Measurements from ENCODE around the gene TBXAS1. TPM values are rescaled to one million over a fixed set of nuclear protein-coding genes. Genes with fewer than 3 reads are reported as not detected.

The TBXAS1 gene
- total and polyA plus RNA-seq, 2 of the 8 experiments (the other 6 are each of a cell fraction or from before 2014, with no cell fraction given), result 0.86 to 2.1 TPM

DNA sequence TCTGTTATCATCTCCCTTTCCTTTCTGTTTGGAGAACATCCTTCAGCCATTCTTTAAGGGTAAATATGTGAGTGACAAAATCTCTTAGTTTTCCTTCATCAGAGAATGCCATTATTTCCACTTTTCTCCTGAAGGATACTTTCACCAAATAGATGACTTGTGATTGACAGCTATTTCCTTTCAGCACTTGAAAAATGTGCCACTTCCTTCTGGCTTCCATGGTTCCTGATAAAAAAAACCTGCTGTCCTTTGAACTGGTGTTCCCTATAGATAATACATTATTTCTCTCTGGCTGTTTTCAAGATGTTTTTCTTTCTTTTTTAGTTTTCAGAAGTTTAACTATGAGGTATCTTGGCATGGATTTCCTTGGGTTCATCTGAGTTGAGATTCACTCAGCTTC, 79.7 kb downstream of the TBXAS1 start:
- H3K4me3 ChIP-seq (ENCODE audit: extremely low read depth in 1 of 4, insufficient read depth in 2 of 4, low read depth in 3 of 4, low read length in 4 of 4), result no peak overlapping the region
- ChIA-PET POLR2A (ENCODE audit: partially characterized antibody) (no interaction called here), CTCF (ENCODE audit: partially characterized antibody) (interaction anchor here (1.0 kb wide), 1 partner anchor 396 kb away, joined by 3 read pairs; no protein-coding TSS in a partner anchor)
- H4K8ac ChIP-seq (ENCODE audit: extremely low read depth, insufficient read depth, low read length), result no peak overlapping the region
- H4K20me1 ChIP-seq (replicated peaks in 1 of 2; ENCODE audit: control insufficient read depth in 1 of 2, insufficient read depth in 2 of 2, low read length in 2 of 2), result no peaks in the 10 kb centered on the region
- H3K27ac ChIP-seq (ENCODE audit: low read depth, low read length), result no peak overlapping the region
- H3K36me3 ChIP-seq (ENCODE audit: control insufficient read depth in 2 of 4, insufficient read depth in 4 of 4, low read length in 3 of 4), result no peaks in the 10 kb centered on the region
- no peak overlapping the region for H3K18ac ChIP-seq (ENCODE audit: extremely low read depth, low read length)
- H3K79me1 ChIP-seq (ENCODE audit: low read depth, low read length), result no peaks in the 10 kb centered on the region
- FAIRE-seq, result no peak
- H3K23ac ChIP-seq (ENCODE audit: insufficient read length), result no peak overlapping the region
- H2AK5ac ChIP-seq (ENCODE audit: low read depth, low read length), result no peak overlapping the region
- H3K9ac ChIP-seq (replicated peaks in 1 of 4; ENCODE audit: extremely low read depth in 1 of 4, low read depth in 3 of 4, low read length in 3 of 4), result no peak overlapping the region
- H4K91ac ChIP-seq (replicated peaks; ENCODE audit: insufficient read length, low read length), result no peak overlapping the region
- peaks cover 0 to 3% of the 10 kb centered on the region in 2 experiments; a peak in 1 of 4 replicates for H3K9me3 ChIP-seq (ENCODE audit: insufficient read depth in 2 of 2, low read depth in 1 of 2, low read length in 1 of 2)
- H3K4ac ChIP-seq (replicated peaks; ENCODE audit: insufficient read length, low read depth, low read length), result no peak overlapping the region
- no peak overlapping the region for H3K56ac ChIP-seq (replicated peaks; ENCODE audit: insufficient read length, low read depth, low read length)
- H3K79me2 ChIP-seq (ENCODE audit: control insufficient read depth in 1 of 2, insufficient read depth in 2 of 2, low read length in 2 of 2), result no peaks in the 10 kb centered on the region
- H3K27me3 ChIP-seq (replicated peaks in 1 of 4; ENCODE audit: control insufficient read depth in 3 of 4, extremely low read depth in 1 of 4, insufficient read depth in 3 of 4, low read length in 3 of 4), result no peaks in the 10 kb centered on the region
- no peak overlapping the region for H2AFZ ChIP-seq (ENCODE audit: low read length)
- no peak overlapping the region for H3K4me2 ChIP-seq (ENCODE audit: insufficient read depth in 1 of 2, low read depth in 2 of 2, low read length in 2 of 2)
- H2BK5ac ChIP-seq (ENCODE audit: low read depth, low read length), result no peak overlapping the region
- no peak overlapping the region for H2BK12ac ChIP-seq (ENCODE audit: low read depth, low read length)
- H3K4me1 ChIP-seq (replicated peaks in 1 of 4; ENCODE audit: control insufficient read depth in 3 of 4, insufficient read depth in 4 of 4, low read length in 3 of 4), result no peaks in the 10 kb centered on the region
- H4K5ac ChIP-seq (ENCODE audit: insufficient read length, low read depth, low read length), result no peak overlapping the region
- no peak for TF ChIP-seq RAD21 (IDR thresholded peaks at IDR 0.05 in 1 of 2, conservative IDR thresholded peaks at IDR 0.05 in 1 of 2; ENCODE audit: low read depth in 2 of 2, low read length in 2 of 2)
- no peak for TF ChIP-seq CTCF (IDR thresholded peaks at IDR 0.05; ENCODE audit: control extremely low read depth in 1 of 3, insufficient read depth in 1 of 3, low read depth in 1 of 3, low read length in 3 of 3)
- TF ChIP-seq KDM4A (IDR thresholded peaks at IDR 0.05; ENCODE audit: low read depth, low read length, severe bottlenecking), result no peak
- no peak for TF ChIP-seq RNF2 (IDR thresholded peaks at IDR 0.05; ENCODE audit: borderline replicate concordance, low read depth, low read length, missing control alignments, poor library complexity, severe bottlenecking)
- no peak overlapping the region for H2BK20ac ChIP-seq (ENCODE audit: low read length)
- H2BK15ac ChIP-seq (ENCODE audit: low read length), result no peak overlapping the region
- no peaks in the 10 kb centered on the region for H3K23me2 ChIP-seq (ENCODE audit: low read depth, low read length)
- no peak overlapping the region for H2BK120ac ChIP-seq (replicated peaks; ENCODE audit: low read depth, low read length)
- DNase-seq (ENCODE audit: low read depth in 1 of 2, low spot score in 2 of 2), result no peak
- H3K14ac ChIP-seq (ENCODE audit: insufficient read length), result no peak overlapping the region

All from H1 (cell line).